Endothelial cell of umbilical vein (primary cell): Measurements from ENCODE around the gene PITPNM2. TPM values are rescaled to one million over a fixed set of nuclear protein-coding genes. Genes with fewer than 3 reads are reported as not detected.

ENCODE experiments used
- BruUV-seq: library from RNA; stranded (reverse); fragments of 400-500 nt; replicated peaks from 2 replicates; lab custom pipeline; 2021; lab: Mats Ljungman, UMichigan
- CTCF ChIA-PET: fragments of 300-600, 350-600 bp; sonication (Branson Sonifier 250); formaldehyde crosslinking; loops from one replicate; lab custom pipeline; 2021; ENCODE audit warnings: antibody characterized with exemption, inconsistent platforms; lab: Charles Lee
- POLR2A ChIA-PET: fragments of 300-600, 350-600 bp; sonication (Branson Sonifier 250); formaldehyde crosslinking; loops from one replicate; lab custom pipeline; 2021; ENCODE audit warnings: antibody characterized with exemption, inconsistent platforms; lab: Charles Lee
- DNase-seq: peaks from one replicate; pipeline ENCODE4 v3.0.0-alpha.2; 2011; ENCODE audit warnings: low read depth, low spot score
- FAIRE-seq: peaks from 2 replicates; lab custom pipeline; 2011; peaks lifted over from hg19 to GRCh38; lab: Jason Lieb, UNC
- H2AFZ ChIP-seq: 2 replicates; pipeline ENCODE4 v1.6.0; 2012; ENCODE audit warnings: low read depth, low read length, control low read depth, inconsistent platforms
- H3K27ac ChIP-seq: 2 replicates; pipeline ENCODE4 v1.5.1; 2011; ENCODE audit warnings: low read depth, mild to moderate bottlenecking, control low read depth, low read length, moderate library complexity; ENCODE audit not compliant: insufficient read depth
- H3K27me3 ChIP-seq, 2 experiments: 2 replicates each; pipeline versions ENCODE4 v1.6.0 to v1.6.1; 2011; ENCODE audit warnings: low read length in 2 of 2, mixed read lengths in 1 of 2; ENCODE audit not compliant: control insufficient read depth in 2 of 2, insufficient read depth in 2 of 2
- H3K36me3 ChIP-seq, 2 experiments: 2 replicates in 1 of 2; 3 replicates in 1 of 2; pipeline ENCODE4 v1.5.1; 2011; ENCODE audit warnings: low read length in 2 of 2, mild to moderate bottlenecking in 1 of 2, moderate library complexity in 1 of 2; ENCODE audit not compliant: control insufficient read depth in 2 of 2, insufficient read depth in 2 of 2; ENCODE audit errors: extremely low read depth in 1 of 2
- H3K4me1 ChIP-seq: 3 replicates; pipeline ENCODE4 v1.5.1; 2011; ENCODE audit warnings: mild to moderate bottlenecking, low read length; ENCODE audit not compliant: control insufficient read depth, insufficient read depth; ENCODE audit errors: extremely low read depth
- H3K4me2 ChIP-seq: 2 replicates; pipeline ENCODE4 v1.6.1; 2011; ENCODE audit warnings: low read length, control low read depth, mixed read lengths; ENCODE audit not compliant: insufficient read depth
- H3K4me3 ChIP-seq, 3 experiments: fragments of 200-600 bp in 1 of 3; sonication (generic), shearing (Covaris generic) in 1 of 3; replicated peaks in 1 of 3; 2 replicates each; pipeline ENCODE4 v1.5.1; 2011 to 2016; ENCODE audit warnings: control low read depth in 3 of 3, low read length in 3 of 3, mild to moderate bottlenecking in 2 of 3, inconsistent platforms in 1 of 3, low read depth in 1 of 3, moderate library complexity in 1 of 3; ENCODE audit not compliant: insufficient read depth in 1 of 3
- H3K79me2 ChIP-seq: 2 replicates; pipeline ENCODE4 v1.6.0; 2012; ENCODE audit warnings: low read length, inconsistent platforms; ENCODE audit not compliant: control insufficient read depth, insufficient read depth
- H3K9ac ChIP-seq: replicated peaks from 2 replicates; pipeline ENCODE3; 2011; ENCODE audit warnings: low read length, control low read depth; ENCODE audit not compliant: insufficient read depth; ENCODE audit errors: extremely low read depth
- H3K9me1 ChIP-seq: replicated peaks from 3 replicates; pipeline ENCODE4 v1.6.0; 2011; ENCODE audit warnings: mild to moderate bottlenecking, low read length; ENCODE audit not compliant: control insufficient read depth, insufficient read depth; ENCODE audit errors: extremely low read depth
- H3K9me3 ChIP-seq: replicated peaks from 2 replicates; pipeline ENCODE4 v1.5.1; 2012; ENCODE audit warnings: low read length, inconsistent platforms; ENCODE audit not compliant: control insufficient read depth, insufficient read depth
- H4K20me1 ChIP-seq: replicated peaks from 2 replicates; pipeline ENCODE3; 2011; ENCODE audit warnings: mild to moderate bottlenecking, low read length; ENCODE audit not compliant: control insufficient read depth, insufficient read depth; ENCODE audit errors: extremely low read depth
- EZH2 ChIP-seq: IDR thresholded peaks from 2 replicates; pipeline ENCODE4 v1.6.1; 2012; ENCODE audit warnings: borderline replicate concordance, low read depth, mild to moderate bottlenecking, moderate library complexity, low read length, inconsistent platforms; ENCODE audit not compliant: severe bottlenecking
- FOS ChIP-seq: IDR thresholded peaks from 2 replicates; pipeline ENCODE4 v1.6.1; 2011; ENCODE audit warnings: mild to moderate bottlenecking, low read length, moderate library complexity, borderline replicate concordance; ENCODE audit not compliant: insufficient read depth
- GATA2 ChIP-seq: IDR thresholded peaks from 2 replicates; pipeline ENCODE4 v1.7.0; 2011; ENCODE audit warnings: low read depth, mild to moderate bottlenecking, moderate library complexity, mixed read lengths, low read length; ENCODE audit not compliant: insufficient read length, insufficient read depth
- JUN ChIP-seq: IDR thresholded peaks from 2 replicates; pipeline ENCODE4 v1.6.1; 2011; ENCODE audit warnings: borderline replicate concordance, low read depth; ENCODE audit not compliant: insufficient read length, insufficient read depth
- MYC ChIP-seq: IDR thresholded peaks from one replicate; pipeline ENCODE4 v1.6.1; 2011; ENCODE audit warnings: mild to moderate bottlenecking, low read depth, low read length
- POLR2A ChIP-seq: IDR thresholded peaks from 2 replicates; pipeline ENCODE4 v1.6.1; 2012; ENCODE audit warnings: low read depth, mild to moderate bottlenecking, control low read depth, low read length
- POLR2AphosphoS5 ChIP-seq: IDR thresholded peaks from 2 replicates; pipeline ENCODE4 v1.6.1; 2012; ENCODE audit warnings: low read depth, mild to moderate bottlenecking, control low read depth, low read length, moderate library complexity; ENCODE audit not compliant: insufficient read depth
- dilution Hi-C: fragments of 300-500 bp; cut with MboI; formaldehyde crosslinking; loops from one replicate; pipeline ENCODE4 v1.15.0; 2019; ENCODE audit warnings: low sequenced_read_pairs; ENCODE audit not compliant: extremely low pct_ligation_motif_present
- intact Hi-C: fragments of 100-400 bp; cut with micrococcal nuclease; formaldehyde crosslinking; loops from one replicate; pipeline ENCODE4 v1.10.0; 2022
- polyA plus RNA-seq, 4 experiments: library from polyadenylated mRNA; depleted of rRNA in 3 of 4; stranded (reverse) in 3 of 4; unstranded in 1 of 4; fragments of >200 nt; gene quantifications; 2 replicates each; pipeline versions ENCODE4 v1.2.1 to v1.2.3, GENCODE V29; 2011 to 2012; ENCODE audit warnings: missing spikeins in 1 of 4
- total RNA-seq: library from RNA; stranded (reverse); gene quantifications from 2 replicates; pipeline ENCODE4 v1.2.3, GENCODE V29; 2021
- TF ChIP-seq, protein P1 (sequence below): IDR thresholded peaks from 2 replicates; pipeline ENCODE4 v1.6.1; 2011; ENCODE audit not compliant: insufficient read depth, insufficient read length
- TF ChIP-seq, protein P2 (sequence below), 2 donors: IDR thresholded peaks; 1 replicate in 1 of 2; 2 replicates in 1 of 2; pipeline ENCODE4 v1.5.1; 2011; ENCODE audit warnings: low read length in 2 of 2, mild to moderate bottlenecking in 2 of 2, moderate library complexity in 2 of 2, control low read depth in 1 of 2, inconsistent platforms in 1 of 2, low read depth in 1 of 2; ENCODE audit not compliant: insufficient read depth in 1 of 2; ENCODE audit errors: extremely low read depth in 1 of 2

PITPNM2 gene
- total and polyA plus RNA-seq, 2 donors (not counting 3 experiments of a cell fraction or from before 2014, with no cell fraction given): 4.2 to 15.9 TPM

DNA sequence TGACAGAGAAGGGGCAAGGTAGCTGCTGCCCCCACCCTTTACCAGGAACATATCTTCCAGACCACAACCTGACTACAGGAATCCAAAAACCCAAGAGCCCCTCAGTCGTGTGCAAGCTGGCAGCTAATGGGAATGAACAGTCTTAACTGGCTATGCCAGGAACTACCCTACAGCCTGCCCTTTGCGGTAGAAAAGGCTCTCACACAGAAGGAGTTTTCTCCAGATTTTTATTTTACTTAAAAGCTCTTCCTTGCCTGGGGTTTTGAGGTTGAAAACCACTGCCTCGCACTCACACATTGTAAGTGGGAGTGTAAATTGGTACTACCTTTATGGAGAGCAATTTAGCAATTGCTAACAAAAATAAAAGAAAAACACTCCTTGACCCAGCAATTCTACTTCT lies 28.3 kb downstream of the PITPNM2 start:
- H3K9me3 ChIP-seq: no peaks in the 10 kb centered on the region
- no peaks in the 10 kb centered on the region for H3K27me3 ChIP-seq
- H3K4me3 ChIP-seq: no peak overlapping the region
- no TSS peak for BruUV-seq
- dilution Hi-C loops: no loop called here
- H3K4me2 ChIP-seq: no peak overlapping the region
- no peak overlapping the region for H3K27ac ChIP-seq
- POLR2A ChIA-PET: no interaction called here
- CTCF ChIA-PET: interaction anchor here (1.3 to 1.4 kb wide), 2 partner anchors 10 to 16 kb away, joined by 3 read pairs; no protein-coding TSS in a partner anchor
- no peak for DNase-seq
- H3K9ac ChIP-seq: no peak overlapping the region
- no peaks in the 10 kb centered on the region for H3K36me3 ChIP-seq
- H3K4me1 ChIP-seq: peaks cover 13% of the 10 kb centered on the region
- intact Hi-C loops: no loop called here
- no peak overlapping the region for H2AFZ ChIP-seq
- no peaks in the 10 kb centered on the region for H4K20me1 ChIP-seq
- no peaks in the 10 kb centered on the region for H3K9me1 ChIP-seq
- no peaks in the 10 kb centered on the region for H3K79me2 ChIP-seq
- TF ChIP-seq, protein P1, sequence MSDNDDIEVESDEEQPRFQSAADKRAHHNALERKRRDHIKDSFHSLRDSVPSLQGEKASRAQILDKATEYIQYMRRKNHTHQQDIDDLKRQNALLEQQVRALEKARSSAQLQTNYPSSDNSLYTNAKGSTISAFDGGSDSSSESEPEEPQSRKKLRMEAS: no peak
- no peak for TF ChIP-seq MYC
- TF ChIP-seq POLR2A: no peak
- TF ChIP-seq POLR2AphosphoS5: no peak
- no peak for TF ChIP-seq GATA2
- TF ChIP-seq EZH2: no peak
- TF ChIP-seq JUN: no peak
- TF ChIP-seq FOS: no peak
- TF ChIP-seq, protein P2, sequence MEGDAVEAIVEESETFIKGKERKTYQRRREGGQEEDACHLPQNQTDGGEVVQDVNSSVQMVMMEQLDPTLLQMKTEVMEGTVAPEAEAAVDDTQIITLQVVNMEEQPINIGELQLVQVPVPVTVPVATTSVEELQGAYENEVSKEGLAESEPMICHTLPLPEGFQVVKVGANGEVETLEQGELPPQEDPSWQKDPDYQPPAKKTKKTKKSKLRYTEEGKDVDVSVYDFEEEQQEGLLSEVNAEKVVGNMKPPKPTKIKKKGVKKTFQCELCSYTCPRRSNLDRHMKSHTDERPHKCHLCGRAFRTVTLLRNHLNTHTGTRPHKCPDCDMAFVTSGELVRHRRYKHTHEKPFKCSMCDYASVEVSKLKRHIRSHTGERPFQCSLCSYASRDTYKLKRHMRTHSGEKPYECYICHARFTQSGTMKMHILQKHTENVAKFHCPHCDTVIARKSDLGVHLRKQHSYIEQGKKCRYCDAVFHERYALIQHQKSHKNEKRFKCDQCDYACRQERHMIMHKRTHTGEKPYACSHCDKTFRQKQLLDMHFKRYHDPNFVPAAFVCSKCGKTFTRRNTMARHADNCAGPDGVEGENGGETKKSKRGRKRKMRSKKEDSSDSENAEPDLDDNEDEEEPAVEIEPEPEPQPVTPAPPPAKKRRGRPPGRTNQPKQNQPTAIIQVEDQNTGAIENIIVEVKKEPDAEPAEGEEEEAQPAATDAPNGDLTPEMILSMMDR (IDR thresholded peaks at IDR 0.05; ENCODE audit: extremely low read depth in 1 of 2, insufficient read depth in 1 of 2, low read depth in 1 of 2, low read length in 2 of 2): no peak
- FAIRE-seq: no peak
